Endometrial microvascular endothelial cells (primary cell): Measurements from ENCODE around the gene SND1. TPM values are rescaled to one million over a fixed set of nuclear protein-coding genes. Genes with fewer than 3 reads are reported as not detected.

Experiments used
- in situ Hi-C: cut with HindIII; loops from 2 replicates; pipeline ENCODE4 v1.10.0; 2017; ENCODE audit warnings: low sequenced_read_pairs, low pct_unique_long_range_greater_than_20kb; ENCODE audit errors: inconsistent ontology term
- total RNA-seq: library from RNA; depleted of rRNA; stranded (reverse); fragments of >200 nt; gene quantifications from one replicate; pipeline ENCODE4 v1.2.3, GENCODE V29; 2015; ENCODE audit errors: inconsistent ontology term

SND1 gene
- total RNA-seq, 1 donor from 2014 or later, result 223 TPM

DNA sequence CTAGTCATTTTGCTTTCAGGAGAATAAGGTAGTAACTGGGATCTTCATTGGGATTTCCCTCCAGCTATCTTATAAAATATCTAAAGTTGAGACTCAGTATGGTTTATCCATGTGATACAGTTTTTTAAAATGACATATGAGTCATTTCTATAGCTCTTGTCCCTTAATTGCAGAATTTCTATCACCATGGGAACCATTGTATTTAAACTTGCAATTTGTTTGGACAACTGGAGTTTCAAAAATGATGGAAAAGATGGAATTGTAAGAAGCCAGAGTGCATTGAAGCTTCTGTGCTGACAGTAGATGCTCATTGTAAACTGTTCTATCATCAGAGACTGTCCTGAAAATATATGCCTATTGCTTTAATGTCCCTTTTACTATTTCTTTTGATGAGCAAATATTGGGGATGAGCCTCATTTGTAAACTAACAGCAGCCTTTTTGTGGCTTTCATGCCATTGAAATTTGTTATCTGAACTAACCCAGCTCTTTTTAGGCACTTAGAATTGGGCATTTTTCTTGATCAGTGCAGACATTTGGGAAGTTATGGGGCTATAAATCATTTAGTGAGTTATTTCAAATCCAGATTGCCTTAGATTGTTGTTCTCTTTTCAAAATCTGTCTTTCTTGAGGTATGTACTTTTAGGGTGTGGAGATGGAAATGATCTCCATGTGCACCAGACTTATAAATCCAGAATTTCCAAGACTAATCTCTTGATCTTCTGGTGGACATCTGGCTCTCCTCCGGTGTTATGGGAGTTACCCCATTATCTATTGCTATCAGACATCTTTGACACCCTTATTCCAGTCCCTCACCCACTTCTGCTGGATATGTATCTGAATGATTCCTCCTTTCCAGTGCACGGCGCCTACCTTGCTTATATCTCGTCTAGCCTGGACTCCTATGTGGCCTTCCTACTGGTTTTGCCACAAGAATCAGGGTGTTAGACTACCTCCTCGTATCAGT is 159.0 kb downstream of the SND1 start:
- in situ Hi-C loops, result no loop called here

DNA sequence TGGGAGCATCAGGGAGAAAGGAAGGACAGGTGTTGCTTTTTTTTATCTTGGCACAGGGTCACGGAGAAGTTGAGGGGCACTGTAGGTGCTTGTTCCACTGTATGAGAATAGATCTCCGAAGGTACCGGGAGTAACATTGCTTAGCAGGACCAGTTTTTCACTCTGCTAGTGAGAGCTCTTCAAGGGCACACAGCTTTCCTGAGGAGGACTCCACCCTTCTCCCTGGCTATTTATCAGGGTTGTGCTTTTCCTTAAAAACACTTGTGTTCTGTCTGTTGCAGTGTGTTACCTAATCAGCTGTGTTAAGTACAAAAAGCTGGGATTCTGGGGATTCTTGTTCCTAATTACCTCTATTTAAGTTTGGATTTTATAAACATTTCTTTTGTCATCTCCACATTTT is 160.5 kb downstream of the SND1 start:
- in situ Hi-C loops, result no loop called here

DNA sequence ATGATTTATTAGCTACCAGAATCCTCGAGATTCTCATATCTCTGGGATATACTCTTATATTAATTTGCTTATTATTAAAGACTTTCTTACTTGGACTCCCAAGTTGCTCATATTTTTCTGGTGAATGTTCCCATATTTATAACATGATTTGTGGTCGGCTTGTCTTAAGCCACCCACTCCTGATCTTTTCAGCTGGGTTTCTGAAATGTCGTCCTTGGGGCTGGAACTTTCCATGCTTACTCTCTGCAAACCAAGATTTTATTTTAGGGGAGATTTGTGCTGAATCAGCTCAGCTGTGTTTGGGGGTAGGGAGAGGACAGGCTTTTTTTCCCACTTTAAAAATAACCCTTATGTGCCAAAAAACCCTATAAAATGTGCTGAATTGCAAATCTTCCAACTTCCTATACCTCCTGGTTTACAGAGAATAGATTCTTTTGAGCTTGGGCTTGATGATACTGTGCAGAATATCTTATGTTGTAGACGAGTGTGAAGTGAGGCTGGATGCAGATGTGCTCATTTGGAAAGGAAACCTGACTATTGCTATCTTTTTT is 162.1 kb downstream of the SND1 start:
- in situ Hi-C loops, result no loop called here

DNA sequence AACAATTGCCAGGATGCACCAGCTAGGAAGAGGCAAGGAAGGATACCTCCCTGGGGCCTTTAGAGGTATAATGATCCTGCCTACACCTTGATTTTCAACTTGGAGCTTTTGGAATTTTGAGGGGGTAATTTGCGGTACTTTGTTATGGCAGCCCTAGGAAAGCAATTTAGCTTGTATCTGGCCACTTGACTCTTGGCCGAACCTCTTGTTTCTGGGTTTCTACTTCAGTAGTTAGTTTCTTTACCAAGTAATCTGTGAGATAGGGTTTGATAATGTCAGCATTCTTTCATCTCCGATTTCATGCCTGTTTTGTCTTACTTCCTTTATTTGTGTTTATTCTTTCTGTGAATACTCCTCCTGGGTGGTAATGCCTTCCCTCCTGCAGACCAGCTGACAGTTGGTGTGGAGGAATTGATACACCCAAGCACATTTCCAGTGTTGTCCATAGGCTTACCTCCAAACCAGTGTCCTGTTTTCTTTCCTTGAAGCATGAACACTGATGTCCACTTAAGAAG is 163.7 kb downstream of the SND1 start:
- in situ Hi-C loops, result no loop called here

DNA sequence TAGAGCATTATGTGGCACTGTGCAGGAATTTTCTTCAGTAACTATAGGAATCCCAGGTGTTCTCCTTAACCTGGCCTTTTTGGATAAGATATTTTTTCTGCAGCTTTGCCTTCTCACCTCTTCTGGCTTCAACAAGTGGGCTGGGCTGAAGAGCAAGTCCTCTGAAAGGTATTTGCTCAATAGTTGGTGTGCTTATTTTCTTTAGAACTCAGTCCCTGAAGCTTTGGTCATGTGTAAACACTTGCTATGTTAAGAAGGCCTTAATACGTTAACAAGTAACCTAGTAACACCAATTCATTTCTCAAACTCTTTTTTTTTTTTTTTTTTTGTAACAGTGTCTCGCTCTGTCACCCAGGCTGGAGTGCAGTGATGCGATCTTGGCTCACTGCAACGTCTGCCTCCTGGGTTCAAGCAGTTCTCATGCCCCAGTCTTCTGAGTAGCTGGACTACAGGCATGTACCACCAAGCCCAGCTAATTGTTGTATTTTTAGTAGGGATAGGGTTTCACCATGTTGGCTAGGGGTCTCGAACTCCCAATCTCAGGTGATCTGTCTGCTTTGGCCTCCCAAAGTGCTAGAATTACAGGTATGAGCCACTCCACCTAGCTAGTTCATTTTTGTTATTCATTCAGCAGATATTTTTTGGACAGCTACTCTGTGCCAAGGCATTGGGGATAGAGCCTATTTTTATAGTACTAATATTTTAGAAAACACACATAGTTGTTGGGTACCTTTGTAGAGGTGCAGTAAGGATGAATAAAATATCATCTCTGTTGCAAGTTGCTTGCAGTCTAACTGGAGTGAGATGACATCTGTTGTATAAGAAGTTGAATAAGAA is 164.6 kb downstream of the SND1 start:
- in situ Hi-C loops, result no loop called here

DNA sequence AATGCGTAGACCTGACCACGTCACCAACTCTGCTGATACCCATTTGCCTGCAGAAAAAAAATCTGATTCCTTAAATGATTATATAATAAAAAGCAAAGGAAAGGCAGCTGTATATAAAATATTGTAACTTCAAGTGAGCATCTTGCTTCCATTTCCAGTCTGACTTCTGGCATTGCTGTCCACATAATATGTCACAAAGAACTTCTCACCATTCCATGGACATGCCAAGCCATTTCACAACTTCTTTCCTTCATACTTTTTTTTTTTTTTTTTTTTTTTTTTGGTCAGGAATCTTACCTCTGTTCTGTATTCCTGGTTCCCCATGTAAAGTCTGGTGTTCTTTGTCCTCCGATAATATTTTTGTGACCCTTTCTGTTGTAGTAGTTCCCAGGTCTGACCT is 165.5 kb downstream of the SND1 start:
- in situ Hi-C loops, result no loop called here

DNA sequence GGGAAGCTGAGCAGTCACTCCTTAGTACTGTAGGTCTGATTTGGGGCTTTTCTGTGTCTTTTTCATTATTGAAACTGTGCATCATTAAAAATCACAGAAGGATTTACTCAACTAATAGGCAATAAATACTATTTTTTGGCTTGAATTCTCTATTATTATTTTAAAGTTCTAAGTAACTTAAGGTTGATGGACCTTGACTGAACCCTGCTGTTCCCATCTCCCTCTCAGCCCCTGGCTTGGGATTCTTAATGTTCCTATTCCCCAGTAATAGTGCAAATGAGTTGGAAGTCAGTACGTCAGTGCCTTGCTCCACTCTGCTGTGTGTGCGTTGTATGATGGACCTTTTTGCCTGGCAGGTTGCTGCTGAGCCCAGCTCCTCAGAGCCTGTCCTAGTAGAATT is 166.3 kb downstream of the SND1 start:
- in situ Hi-C loops, result no loop called here

GRCh38 chr7:127819975-127820731 is 168.2 kb downstream of the SND1 start:
- in situ Hi-C loops, result no loop called here

GRCh38 chr7:127820732-127821085 is 168.7 kb downstream of the SND1 start:
- in situ Hi-C loops, result no loop called here

GRCh38 chr7:127821146-127821545 is 169.2 kb downstream of the SND1 start:
- in situ Hi-C loops, result no loop called here

- in situ Hi-C loops, result no loop called here
Measured at GRCh38 chr7:127822822-127823508, 171.0 kb downstream of the SND1 start.

DNA sequence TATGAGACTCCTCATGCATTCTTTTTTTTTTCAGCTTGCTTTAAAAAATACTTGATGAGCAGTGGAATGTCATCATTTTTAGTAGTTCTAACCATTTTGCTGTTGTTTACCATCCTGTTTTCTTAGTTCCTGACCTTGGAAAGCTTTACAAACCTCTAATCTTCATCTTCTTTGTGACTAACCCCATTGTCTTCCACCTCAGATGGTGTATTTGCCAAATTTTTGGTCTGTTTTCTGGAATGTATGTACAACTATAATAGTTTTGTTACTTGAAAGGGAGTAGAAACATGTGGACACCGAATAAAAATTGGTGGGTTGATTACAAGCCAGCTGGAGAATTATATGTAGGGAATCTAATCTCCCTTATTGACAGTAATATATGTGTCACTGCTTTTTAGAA is 172.7 kb downstream of the SND1 start:
- in situ Hi-C loops, result no loop called here

- in situ Hi-C loops, result no loop called here
Measured at GRCh38 chr7:127828843-127829500, 177.0 kb downstream of the SND1 start.

GRCh38 chr7:127831318-127832219 is 179.6 kb downstream of the SND1 start:
- in situ Hi-C loops, result no loop called here

- in situ Hi-C loops, result no loop called here
Measured at GRCh38 chr7:127832592-127832991, 180.6 kb downstream of the SND1 start.

GRCh38 chr7:127833641-127834040 is 181.6 kb downstream of the SND1 start:
- in situ Hi-C loops, result no loop called here

GRCh38 chr7:127835679-127836078 is 183.7 kb downstream of the SND1 start:
- in situ Hi-C loops, result no loop called here
